ENCODE measurements around the gene RGL1.

DNA sequence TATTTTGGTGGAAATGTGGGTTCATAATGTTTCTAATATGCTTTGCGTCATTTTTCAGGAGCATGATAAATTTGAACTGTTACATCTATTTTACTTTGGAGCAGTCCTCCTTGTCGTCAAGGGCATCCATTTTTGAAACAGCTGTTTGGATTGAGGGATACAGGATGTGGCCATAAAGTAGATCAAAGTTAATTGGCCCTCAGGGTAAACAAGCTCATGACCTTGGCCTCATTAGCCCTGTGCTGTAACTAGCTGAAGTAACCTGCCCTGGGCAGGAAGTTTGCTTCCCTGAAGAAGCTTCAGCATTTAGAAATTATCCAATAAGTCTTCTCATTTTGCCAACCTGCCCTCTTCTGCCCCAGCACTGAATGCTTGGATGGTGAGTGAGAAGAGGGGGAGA is 24.8 kb upstream of the RGL1 start:
- TF ChIP-seq MZF1 (tag by site-specific recombination; IDR thresholded peaks at IDR 0.05; ENCODE audit: borderline replicate concordance) (no peak), KLF16 (tag by site-specific recombination; IDR thresholded peaks at IDR 0.05) (no peak), ZNF514 (tag by site-specific recombination; IDR thresholded peaks at IDR 0.05) (no peak), ZBTB8A (tag by site-specific recombination; IDR thresholded peaks at IDR 0.05) (no peak), HOXC10 (CRISPR knock-in tag; IDR thresholded peaks at IDR 0.05) (no peak), ZNF48 (tag by site-specific recombination; IDR thresholded peaks at IDR 0.05) (no peak)
- TF ChIP-seq, protein P1, sequence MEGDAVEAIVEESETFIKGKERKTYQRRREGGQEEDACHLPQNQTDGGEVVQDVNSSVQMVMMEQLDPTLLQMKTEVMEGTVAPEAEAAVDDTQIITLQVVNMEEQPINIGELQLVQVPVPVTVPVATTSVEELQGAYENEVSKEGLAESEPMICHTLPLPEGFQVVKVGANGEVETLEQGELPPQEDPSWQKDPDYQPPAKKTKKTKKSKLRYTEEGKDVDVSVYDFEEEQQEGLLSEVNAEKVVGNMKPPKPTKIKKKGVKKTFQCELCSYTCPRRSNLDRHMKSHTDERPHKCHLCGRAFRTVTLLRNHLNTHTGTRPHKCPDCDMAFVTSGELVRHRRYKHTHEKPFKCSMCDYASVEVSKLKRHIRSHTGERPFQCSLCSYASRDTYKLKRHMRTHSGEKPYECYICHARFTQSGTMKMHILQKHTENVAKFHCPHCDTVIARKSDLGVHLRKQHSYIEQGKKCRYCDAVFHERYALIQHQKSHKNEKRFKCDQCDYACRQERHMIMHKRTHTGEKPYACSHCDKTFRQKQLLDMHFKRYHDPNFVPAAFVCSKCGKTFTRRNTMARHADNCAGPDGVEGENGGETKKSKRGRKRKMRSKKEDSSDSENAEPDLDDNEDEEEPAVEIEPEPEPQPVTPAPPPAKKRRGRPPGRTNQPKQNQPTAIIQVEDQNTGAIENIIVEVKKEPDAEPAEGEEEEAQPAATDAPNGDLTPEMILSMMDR (tag by site-specific recombination; IDR thresholded peaks at IDR 0.05), result no peak
- TF ChIP-seq, protein P2, sequence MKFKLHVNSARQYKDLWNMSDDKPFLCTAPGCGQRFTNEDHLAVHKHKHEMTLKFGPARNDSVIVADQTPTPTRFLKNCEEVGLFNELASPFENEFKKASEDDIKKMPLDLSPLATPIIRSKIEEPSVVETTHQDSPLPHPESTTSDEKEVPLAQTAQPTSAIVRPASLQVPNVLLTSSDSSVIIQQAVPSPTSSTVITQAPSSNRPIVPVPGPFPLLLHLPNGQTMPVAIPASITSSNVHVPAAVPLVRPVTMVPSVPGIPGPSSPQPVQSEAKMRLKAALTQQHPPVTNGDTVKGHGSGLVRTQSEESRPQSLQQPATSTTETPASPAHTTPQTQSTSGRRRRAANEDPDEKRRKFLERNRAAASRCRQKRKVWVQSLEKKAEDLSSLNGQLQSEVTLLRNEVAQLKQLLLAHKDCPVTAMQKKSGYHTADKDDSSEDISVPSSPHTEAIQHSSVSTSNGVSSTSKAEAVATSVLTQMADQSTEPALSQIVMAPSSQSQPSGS (tag by site-specific recombination; IDR thresholded peaks at IDR 0.05; ENCODE audit: low read depth), result no peak
- TF ChIP-seq, protein P3, sequence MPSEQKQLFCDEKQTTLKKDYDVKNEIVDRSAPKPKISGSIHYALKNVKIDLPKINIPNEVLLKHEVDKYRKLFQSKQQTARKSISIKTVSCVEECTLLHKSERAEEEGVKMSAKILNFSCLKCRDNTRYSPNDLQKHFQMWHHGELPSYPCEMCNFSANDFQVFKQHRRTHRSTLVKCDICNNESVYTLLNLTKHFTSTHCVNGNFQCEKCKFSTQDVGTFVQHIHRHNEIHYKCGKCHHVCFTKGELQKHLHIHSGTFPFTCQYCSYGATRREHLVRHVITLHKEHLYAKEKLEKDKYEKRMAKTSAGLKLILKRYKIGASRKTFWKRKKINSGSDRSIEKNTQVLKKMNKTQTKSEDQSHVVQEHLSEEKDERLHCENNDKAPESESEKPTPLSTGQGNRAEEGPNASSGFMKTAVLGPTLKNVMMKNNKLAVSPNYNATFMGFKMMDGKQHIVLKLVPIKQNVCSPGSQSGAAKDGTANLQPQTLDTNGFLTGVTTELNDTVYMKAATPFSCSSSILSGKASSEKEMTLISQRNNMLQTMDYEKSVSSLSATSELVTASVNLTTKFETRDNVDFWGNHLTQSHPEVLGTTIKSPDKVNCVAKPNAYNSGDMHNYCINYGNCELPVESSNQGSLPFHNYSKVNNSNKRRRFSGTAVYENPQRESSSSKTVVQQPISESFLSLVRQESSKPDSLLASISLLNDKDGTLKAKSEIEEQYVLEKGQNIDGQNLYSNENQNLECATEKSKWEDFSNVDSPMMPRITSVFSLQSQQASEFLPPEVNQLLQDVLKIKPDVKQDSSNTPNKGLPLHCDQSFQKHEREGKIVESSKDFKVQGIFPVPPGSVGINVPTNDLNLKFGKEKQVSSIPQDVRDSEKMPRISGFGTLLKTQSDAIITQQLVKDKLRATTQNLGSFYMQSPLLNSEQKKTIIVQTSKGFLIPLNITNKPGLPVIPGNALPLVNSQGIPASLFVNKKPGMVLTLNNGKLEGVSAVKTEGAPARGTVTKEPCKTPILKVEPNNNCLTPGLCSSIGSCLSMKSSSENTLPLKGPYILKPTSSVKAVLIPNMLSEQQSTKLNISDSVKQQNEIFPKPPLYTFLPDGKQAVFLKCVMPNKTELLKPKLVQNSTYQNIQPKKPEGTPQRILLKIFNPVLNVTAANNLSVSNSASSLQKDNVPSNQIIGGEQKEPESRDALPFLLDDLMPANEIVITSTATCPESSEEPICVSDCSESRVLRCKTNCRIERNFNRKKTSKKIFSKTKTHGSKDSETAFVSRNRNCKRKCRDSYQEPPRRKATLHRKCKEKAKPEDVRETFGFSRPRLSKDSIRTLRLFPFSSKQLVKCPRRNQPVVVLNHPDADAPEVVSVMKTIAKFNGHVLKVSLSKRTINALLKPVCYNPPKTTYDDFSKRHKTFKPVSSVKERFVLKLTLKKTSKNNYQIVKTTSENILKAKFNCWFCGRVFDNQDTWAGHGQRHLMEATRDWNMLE (tag by site-specific recombination; conservative IDR thresholded peaks at IDR 0.05; ENCODE audit: low read depth), result no peak
- TF ChIP-seq, protein P4, sequence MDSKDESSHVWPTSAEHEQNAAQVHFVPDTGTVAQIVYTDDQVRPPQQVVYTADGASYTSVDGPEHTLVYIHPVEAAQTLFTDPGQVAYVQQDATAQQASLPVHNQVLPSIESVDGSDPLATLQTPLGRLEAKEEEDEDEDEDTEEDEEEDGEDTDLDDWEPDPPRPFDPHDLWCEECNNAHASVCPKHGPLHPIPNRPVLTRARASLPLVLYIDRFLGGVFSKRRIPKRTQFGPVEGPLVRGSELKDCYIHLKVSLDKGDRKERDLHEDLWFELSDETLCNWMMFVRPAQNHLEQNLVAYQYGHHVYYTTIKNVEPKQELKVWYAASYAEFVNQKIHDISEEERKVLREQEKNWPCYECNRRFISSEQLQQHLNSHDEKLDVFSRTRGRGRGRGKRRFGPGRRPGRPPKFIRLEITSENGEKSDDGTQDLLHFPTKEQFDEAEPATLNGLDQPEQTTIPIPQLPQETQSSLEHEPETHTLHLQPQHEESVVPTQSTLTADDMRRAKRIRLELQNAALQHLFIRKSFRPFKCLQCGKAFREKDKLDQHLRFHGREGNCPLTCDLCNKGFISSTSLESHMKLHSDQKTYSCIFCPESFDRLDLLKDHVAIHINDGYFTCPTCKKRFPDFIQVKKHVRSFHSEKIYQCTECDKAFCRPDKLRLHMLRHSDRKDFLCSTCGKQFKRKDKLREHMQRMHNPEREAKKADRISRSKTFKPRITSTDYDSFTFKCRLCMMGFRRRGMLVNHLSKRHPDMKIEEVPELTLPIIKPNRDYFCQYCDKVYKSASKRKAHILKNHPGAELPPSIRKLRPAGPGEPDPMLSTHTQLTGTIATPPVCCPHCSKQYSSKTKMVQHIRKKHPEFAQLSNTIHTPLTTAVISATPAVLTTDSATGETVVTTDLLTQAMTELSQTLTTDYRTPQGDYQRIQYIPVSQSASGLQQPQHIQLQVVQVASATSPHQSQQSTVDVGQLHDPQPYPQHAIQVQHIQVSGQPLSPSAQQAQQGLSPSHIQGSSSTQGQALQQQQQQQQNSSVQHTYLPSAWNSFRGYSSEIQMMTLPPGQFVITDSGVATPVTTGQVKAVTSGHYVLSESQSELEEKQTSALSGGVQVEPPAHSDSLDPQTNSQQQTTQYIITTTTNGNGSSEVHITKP (tag by site-specific recombination; IDR thresholded peaks at IDR 0.05), result no peak
- TF ChIP-seq, protein P5, sequence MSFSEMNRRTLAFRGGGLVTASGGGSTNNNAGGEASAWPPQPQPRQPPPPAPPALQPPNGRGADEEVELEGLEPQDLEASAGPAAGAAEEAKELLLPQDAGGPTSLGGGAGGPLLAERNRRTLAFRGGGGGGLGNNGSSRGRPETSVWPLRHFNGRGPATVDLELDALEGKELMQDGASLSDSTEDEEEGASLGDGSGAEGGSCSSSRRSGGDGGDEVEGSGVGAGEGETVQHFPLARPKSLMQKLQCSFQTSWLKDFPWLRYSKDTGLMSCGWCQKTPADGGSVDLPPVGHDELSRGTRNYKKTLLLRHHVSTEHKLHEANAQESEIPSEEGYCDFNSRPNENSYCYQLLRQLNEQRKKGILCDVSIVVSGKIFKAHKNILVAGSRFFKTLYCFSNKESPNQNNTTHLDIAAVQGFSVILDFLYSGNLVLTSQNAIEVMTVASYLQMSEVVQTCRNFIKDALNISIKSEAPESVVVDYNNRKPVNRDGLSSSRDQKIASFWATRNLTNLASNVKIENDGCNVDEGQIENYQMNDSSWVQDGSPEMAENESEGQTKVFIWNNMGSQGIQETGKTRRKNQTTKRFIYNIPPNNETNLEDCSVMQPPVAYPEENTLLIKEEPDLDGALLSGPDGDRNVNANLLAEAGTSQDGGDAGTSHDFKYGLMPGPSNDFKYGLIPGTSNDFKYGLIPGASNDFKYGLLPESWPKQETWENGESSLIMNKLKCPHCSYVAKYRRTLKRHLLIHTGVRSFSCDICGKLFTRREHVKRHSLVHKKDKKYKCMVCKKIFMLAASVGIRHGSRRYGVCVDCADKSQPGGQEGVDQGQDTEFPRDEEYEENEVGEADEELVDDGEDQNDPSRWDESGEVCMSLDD (tag by site-specific recombination; IDR thresholded peaks at IDR 0.05), result no peak
- TF ChIP-seq, protein P6, sequence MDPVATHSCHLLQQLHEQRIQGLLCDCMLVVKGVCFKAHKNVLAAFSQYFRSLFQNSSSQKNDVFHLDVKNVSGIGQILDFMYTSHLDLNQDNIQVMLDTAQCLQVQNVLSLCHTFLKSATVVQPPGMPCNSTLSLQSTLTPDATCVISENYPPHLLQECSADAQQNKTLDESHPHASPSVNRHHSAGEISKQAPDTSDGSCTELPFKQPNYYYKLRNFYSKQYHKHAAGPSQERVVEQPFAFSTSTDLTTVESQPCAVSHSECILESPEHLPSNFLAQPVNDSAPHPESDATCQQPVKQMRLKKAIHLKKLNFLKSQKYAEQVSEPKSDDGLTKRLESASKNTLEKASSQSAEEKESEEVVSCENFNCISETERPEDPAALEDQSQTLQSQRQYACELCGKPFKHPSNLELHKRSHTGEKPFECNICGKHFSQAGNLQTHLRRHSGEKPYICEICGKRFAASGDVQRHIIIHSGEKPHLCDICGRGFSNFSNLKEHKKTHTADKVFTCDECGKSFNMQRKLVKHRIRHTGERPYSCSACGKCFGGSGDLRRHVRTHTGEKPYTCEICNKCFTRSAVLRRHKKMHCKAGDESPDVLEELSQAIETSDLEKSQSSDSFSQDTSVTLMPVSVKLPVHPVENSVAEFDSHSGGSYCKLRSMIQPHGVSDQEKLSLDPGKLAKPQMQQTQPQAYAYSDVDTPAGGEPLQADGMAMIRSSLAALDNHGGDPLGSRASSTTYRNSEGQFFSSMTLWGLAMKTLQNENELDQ (tag by site-specific recombination; IDR thresholded peaks at IDR 0.05; ENCODE audit: low read depth), result no peak
